HG02973 (cell line): ENCODE results near the gene LMO1.

Experiments used
- ATAC-seq: cut with Tn5 transposase; IDR thresholded peaks from one replicate; pipeline ENCODE4 v1.9.1; 2021; ENCODE audit warnings: moderate library complexity; ENCODE audit not compliant: unreplicated experiment

Gene LMO1

DNA sequence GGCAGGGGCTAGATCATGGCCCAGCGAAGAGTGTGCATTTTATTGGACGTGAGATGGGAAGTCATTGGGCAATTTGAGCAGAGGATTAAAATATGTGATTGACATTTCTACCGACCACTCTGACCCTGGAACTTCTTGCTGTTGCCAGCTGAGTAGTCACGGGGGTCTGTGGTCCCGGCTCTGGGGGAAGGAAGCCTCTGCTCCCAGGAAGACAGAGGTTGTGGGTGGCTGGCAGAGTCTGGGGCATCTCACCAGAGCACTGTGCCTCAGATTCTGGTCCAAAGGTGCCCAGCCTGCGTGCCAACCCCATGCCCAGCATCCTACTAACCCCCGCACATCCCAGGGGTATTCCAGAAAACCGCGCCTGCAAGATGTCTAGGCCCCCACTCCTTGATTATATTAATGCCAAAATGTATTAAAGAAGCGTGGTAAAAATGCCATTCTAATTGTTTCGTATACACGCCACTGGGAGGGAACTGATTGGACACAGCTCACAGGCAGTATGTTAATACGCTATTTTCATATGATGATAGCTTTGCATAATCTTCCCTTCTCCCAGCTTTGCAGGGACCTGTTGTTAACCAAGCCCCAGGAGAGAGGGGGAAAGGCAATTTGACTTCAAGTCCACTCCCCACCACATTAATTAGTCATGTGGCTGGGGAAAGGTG, 25.3 kb upstream of the LMO1 start:
- ATAC-seq = no peak

- ATAC-seq = no peak
These were observed 24.6 kb upstream of the LMO1 start for GRCh38 chr11:8288166-8288772.

GRCh38 chr11:8287703-8288102, 24.0 kb upstream of the LMO1 start:
- no peak for ATAC-seq

- no peak for ATAC-seq
These were observed 23.6 kb upstream of the LMO1 start for GRCh38 chr11:8287297-8287696.

DNA sequence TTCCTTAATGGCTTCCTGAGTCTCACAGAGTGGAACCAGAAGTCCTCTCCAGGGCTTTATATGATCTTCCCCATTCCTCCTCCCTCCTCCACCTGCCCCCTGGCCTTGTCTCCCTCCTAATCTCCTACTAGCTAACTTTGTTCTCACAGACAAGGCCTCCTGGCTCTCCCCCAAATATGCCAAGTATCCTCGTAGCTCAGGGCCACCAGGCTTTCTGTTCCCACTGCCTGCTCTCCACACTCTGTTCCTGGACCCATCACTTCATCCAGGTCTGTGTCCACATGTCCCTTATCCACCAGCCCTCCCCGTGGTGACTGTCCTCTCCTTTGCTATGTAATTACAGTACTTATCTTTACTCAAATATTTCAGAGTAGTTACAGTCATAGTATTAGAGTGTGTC, 23.2 kb upstream of the LMO1 start:
- no peak for ATAC-seq

GRCh38 chr11:8285796-8286195, 22.1 kb upstream of the LMO1 start:
- ATAC-seq = no peak

DNA sequence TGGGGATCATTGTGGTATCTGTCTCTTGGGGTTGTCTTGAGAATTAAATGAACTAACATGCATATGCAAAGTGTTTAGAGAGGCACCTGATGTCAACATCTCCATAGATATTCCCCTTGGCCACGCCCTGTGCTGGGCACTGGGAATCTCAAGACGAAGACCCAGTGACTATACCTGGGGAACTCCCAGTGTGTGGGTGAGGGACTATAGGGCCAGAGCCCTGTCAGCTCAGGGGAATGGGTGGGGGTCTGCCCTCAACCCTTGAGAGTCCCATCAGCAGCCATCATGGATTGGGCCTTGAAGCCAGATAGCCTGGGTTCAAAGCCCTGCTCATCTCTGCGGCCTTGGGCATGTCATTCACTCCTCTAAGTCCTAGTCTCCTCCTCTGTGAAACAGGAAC, 21.6 kb upstream of the LMO1 start:
- ATAC-seq = no peak

GRCh38 chr11:8283465-8284230, 20.0 kb upstream of the LMO1 start:
- no peak for ATAC-seq

DNA sequence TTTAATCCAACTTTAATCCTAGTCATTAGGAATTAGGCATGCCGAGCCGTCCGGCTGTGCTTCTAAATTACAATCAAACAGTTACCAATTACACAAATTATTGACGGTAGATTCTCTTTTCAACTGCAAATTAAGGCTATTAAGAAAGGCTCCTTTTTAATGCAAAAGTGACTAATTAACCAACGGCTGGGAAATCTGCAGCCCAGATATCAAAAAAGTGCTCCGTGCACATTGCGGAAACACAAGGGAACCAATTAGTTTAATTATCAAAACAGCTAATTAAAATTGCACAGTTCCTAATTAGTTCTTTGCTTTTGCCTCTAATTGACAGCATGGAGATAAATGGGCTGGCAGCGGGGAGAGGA, 19.4 kb upstream of the LMO1 start:
- ATAC-seq = no peak

DNA sequence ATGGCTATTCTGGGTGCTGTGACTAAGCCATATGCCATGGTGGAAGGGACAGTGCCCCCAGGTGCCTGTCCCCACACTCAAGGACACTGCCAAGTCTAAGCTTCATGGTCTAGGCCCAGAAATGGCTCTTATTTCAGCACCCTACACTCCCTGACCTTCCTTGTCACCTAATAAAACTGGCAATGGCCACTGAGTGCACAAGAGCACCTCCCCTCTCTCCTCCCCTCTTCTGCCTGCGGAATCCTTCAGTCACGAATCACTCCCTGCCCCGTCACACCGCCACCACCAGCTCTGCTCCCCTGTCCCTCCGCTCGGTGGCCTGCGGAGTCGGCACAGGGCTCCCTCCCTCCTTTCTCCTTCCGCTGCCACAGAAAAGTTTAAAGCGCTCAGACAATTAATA, 19.0 kb upstream of the LMO1 start:
- no peak for ATAC-seq

DNA sequence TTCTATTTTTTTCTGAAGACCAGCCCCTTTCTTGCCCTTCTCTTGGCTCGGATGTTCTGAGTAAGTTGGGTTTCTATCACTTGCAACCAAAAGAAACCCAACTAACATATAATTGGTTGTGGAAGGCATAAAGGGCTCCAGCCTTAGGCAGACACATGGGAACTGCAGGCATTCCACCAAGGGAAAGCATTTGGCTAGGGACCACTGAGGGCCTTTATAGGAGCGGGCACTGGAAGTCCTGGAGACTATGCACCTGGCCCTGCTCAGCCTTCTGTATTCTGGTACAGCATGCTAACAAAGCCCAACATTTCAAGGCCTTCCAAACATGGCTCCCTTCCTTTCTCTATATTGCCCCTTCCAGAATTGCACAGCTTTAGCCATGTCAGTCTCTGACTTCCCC, 17.6 kb upstream of the LMO1 start:
- ATAC-seq = no peak

DNA sequence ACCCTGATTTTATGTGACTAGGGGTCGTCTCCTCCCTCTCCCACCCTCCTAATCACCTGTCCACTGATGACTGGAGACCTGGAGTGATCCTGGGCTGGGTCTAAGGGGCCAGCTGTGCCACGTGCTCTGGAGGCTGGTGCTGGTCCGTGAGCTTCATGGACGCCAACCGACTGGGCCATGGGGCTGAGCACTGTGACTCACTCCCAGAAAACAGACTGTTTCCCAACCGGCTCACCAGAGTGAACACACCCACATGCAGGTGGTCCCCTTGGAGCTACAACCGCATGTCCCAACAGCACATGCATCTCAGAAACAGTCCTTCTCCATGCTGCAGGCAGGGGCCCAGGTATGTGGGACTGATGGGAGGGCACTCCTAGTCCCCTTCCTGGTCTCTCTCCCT, 14.0 kb upstream of the LMO1 start:
- no peak for ATAC-seq

DNA sequence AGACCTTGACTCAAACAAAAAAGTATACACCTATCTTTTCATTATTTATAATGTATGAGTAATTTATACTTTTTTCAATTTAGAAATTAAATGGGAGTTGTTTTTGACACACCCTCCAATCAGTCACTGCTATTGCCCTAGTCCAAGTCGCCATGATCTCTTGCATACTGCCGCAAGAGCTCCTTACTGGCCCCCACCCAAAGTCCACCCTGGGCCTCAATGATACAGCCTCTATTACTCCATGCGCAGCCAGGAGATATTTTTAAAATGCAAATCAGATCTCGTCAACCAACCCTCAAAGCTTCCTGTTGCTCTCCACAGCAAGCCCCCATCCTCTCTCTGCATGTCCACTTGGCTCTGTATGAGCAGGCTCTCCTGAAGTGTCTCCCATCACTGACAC, 12.8 kb upstream of the LMO1 start:
- no peak for ATAC-seq

DNA sequence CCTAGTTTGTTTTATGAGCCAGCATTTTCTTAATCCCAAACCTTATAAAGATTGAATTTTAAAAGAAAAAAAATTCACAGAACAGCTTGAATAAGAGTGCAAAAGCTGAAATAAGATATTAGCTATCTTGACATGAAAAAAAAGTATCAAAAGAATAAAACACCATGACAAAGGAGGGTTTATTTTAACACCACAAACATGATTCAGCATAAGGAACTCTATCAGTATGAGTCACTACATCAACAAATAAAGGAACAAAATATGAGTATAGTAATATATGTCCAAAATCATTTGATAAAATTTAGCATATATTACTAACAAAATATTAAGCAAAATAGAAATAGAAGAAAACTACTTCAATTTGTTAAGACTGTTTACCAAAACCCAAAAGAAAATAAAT, 9.6 kb upstream of the LMO1 start:
- no peak for ATAC-seq

GRCh38 chr11:8271106-8271886, 7.6 kb upstream of the LMO1 start:
- no peak for ATAC-seq

DNA sequence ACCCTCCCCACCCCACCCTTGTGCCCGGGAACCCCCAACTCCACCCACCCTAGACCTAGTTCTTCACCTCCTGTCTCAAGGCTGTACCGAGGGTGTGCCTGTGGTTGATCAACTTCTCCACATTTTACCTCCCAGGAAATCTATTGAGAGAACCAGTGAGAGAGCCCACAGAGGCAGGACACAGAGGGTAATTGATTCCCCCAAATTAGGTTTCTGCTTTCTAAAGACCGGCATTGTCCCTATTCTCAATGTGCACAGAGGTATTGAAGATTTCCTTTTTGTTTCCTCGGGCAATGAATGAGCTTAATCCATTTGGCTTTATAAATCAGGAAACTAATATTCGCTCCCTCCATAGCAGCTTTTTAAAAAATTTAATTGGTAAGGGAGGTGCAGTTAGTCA, 6.0 kb upstream of the LMO1 start:
- ATAC-seq = no peak

DNA sequence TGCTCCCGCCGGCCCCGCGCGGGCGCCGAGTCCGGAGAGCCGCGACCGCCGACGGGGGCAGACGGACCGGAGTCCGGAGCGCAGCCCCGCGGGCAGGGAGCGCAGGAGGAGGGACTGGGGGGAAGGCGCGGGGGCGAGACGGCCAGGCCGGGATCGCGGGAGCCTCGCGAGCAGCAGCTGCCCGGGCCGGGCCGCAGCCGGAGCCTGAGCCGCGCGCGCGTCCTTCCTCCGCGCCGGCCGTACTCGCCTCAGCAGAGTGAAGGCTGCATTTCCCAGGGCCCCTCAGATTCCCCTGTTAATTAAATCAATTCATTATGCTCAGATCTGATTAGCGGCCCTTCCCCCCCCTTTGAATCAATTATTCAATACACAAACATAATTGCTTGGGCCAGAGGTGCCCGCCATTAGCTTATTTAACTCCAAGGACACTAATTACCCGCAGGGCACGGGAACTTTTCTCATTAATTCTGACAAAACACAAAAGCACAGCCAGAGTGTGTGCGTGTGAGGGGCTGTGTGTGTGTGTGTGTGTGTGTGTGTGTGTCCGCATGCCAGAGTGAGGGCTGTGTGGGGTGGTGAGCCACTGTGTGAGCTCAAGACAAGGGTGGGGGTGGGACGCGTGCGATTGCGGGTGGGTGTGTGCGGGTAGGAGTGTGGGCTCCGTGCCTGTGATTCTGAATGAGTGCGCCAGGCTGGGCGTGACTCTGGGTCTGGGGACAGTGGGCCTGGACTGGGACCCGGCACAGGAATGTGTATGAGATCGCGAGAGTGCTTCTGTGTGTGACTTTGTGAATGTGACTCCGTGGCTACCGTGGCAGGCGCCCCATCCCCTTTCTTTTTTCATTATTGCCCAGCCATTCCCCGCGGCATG, 5.1 kb upstream of the LMO1 start:
- no peak for ATAC-seq

- no peak for ATAC-seq
These were observed 4.3 kb upstream of the LMO1 start for GRCh38 chr11:8267831-8268529.

- ATAC-seq = no peak
These were observed 3.6 kb upstream of the LMO1 start for GRCh38 chr11:8267280-8267679.
